Transverse colon (tissue), 4 donors: ENCODE results near the gene WNT6.

Experiments used
- CTCF ChIP-seq, 5 experiments: fragments of 200-600 bp in 3 of 5; fragments of 450-650 bp in 2 of 5; sonication (generic) in 3 of 5; IDR thresholded peaks; 1 replicate in 2 of 5; 2 replicates in 3 of 5; pipeline ENCODE4 v1.5.1; 2016 to 2017; ENCODE audit warnings: antibody characterized with exemption in 5 of 5, inconsistent platforms in 3 of 5, mild to moderate bottlenecking in 2 of 5, moderate library complexity in 1 of 5
- EP300 ChIP-seq: sonication (generic); formaldehyde crosslinking; IDR thresholded peaks from one replicate; pipeline ENCODE4 v1.6.1; 2017; ENCODE audit warnings: antibody characterized with exemption, low read depth
- POLR2A ChIP-seq: fragments of 450-650 bp; IDR thresholded peaks from one replicate; pipeline ENCODE4 v1.6.1; 2016; ENCODE audit warnings: antibody characterized with exemption, mild to moderate bottlenecking, moderate library complexity
- POLR2AphosphoS5 ChIP-seq, 3 donors: sonication (generic); formaldehyde crosslinking; IDR thresholded peaks; one replicate each; pipeline ENCODE4 v1.6.1; 2016; ENCODE audit warnings: antibody characterized with exemption in 3 of 3

DNA sequence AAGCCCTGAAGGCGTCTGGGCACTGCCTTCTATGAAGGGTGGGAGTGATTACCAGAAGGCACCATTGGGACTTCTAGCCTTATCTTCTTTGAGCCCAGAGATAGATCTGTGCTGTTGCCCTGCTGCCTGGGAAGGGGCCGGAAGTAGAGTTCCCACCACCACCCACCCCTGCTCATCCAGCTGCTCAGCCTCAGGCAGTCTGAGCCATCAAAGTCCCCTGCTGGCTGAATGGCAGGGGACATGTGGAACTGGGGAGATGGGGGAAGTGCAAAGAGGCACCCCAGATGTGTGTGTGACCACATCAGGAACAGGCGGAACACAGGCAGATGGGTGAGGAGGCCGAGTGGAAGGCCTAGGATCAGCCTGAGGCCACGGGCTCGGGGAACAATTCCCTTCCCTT is 17.7 kb downstream of the WNT6 start:
- TF ChIP-seq CTCF (IDR thresholded peaks at IDR 0.05) = no peak
- TF ChIP-seq POLR2A = no peak
- no peak for TF ChIP-seq EP300
- no peak for TF ChIP-seq POLR2AphosphoS5 (IDR thresholded peaks at IDR 0.05)
